Stimulated activated CD8-positive, alpha-beta memory T cell treated with anti-CD3 and anti-CD28 coated beads, Interleukin-4, amount 100 ng/mL, for 1 hour (primary cell): ENCODE data around the gene PTPN5.

Experiments used
- DNase-seq, 2 donors: peaks; one replicate each; pipeline ENCODE4 v3.0.0-alpha.2; 2020; ENCODE audit warnings: low read depth in 2 of 2, low spot score in 1 of 2

Gene PTPN5

GRCh38 chr11:18773681-18774080 lies 17.9 kb downstream of the PTPN5 start:
- DNase-seq: no peak

GRCh38 chr11:18773104-18773503 lies 18.5 kb downstream of the PTPN5 start:
- no peak for DNase-seq

GRCh38 chr11:18772211-18772610 lies 19.4 kb downstream of the PTPN5 start:
- no peak for DNase-seq

- no peak for DNase-seq
Observed at GRCh38 chr11:18771266-18772035, 20.1 kb downstream of the PTPN5 start.

- no peak for DNase-seq
Observed at GRCh38 chr11:18770479-18771125, 21.0 kb downstream of the PTPN5 start.

GRCh38 chr11:18769802-18770456 lies 21.7 kb downstream of the PTPN5 start:
- DNase-seq: no peak

GRCh38 chr11:18768978-18769377 lies 22.6 kb downstream of the PTPN5 start:
- no peak for DNase-seq

- no peak for DNase-seq
Observed at GRCh38 chr11:18768472-18768901, 23.1 kb downstream of the PTPN5 start.

- DNase-seq: no peak
Observed at GRCh38 chr11:18766015-18766414, 25.6 kb downstream of the PTPN5 start.

- DNase-seq: no peak
Observed at GRCh38 chr11:18765554-18765953, 26.0 kb downstream of the PTPN5 start.

GRCh38 chr11:18761741-18762140 lies 29.9 kb downstream of the PTPN5 start:
- DNase-seq: no peak

- DNase-seq: no peak
Observed at GRCh38 chr11:18761144-18761543, 30.5 kb downstream of the PTPN5 start.

- no peak for DNase-seq
Observed at GRCh38 chr11:18757811-18758210, 33.8 kb downstream of the PTPN5 start.

GRCh38 chr11:18756889-18757288 lies 34.7 kb downstream of the PTPN5 start:
- DNase-seq: no peak

GRCh38 chr11:18754308-18754707 lies 37.3 kb downstream of the PTPN5 start:
- DNase-seq: no peak

- no peak for DNase-seq
Observed at GRCh38 chr11:18752502-18752901, 39.1 kb downstream of the PTPN5 start.

- DNase-seq: no peak
Observed at GRCh38 chr11:18750944-18751343, 40.7 kb downstream of the PTPN5 start.

GRCh38 chr11:18749681-18750319 lies 41.8 kb downstream of the PTPN5 start:
- DNase-seq: no peak

GRCh38 chr11:18748766-18749365 lies 42.7 kb downstream of the PTPN5 start:
- no peak for DNase-seq

GRCh38 chr11:18745251-18745650 lies 46.3 kb downstream of the PTPN5 start:
- DNase-seq: no peak

- DNase-seq: no peak
Observed at GRCh38 chr11:18743900-18744514, 47.6 kb downstream of the PTPN5 start.
